RWPE1 (cell line): Measurements from ENCODE around the gene GLI3.
"Not testable (repeated sequence)": the region's sequence is repeated elsewhere in the genome, so short reads cannot be mapped to it uniquely, and the experiment has no call there.

ENCODE experiments used
- CTCF ChIA-PET: fragments of 350-600 bp; sonication (Branson Sonifier 250); formaldehyde crosslinking; extraction: SDS; loops from one replicate; lab custom pipeline; 2021; lab: Yijun Ruan, JAX
- POLR2A ChIA-PET: fragments of 400-600 bp; formaldehyde crosslinking; extraction: SDS; loops from one replicate; lab custom pipeline; 2020; ENCODE audit warnings: antibody characterized with exemption; ENCODE audit not compliant: low non-redundant PET; lab: Yijun Ruan, JAX
- DNase-seq: peaks from one replicate; pipeline ENCODE4 v3.0.0; 2012; ENCODE audit warnings: low spot score
- H3K27ac ChIP-seq: fragments of 450-650 bp; 2 replicates; pipeline ENCODE4 v1.5.1; 2017
- TF ChIP-seq, protein P1 (sequence below): fragments of 450-650 bp; conservative IDR thresholded peaks from 2 replicates; pipeline ENCODE4 v1.5.1; 2017; ENCODE audit warnings: low read depth, mild to moderate bottlenecking

The GLI3 gene

GRCh38 chr7:42212541-42213090 lies 24.4 kb downstream of the GLI3 start:
- H3K27ac ChIP-seq, result no peak overlapping the region
- ChIA-PET CTCF (interaction anchor here (0.6 kb wide), 1 partner anchor 147 kb away, joined by 4 read pairs; no protein-coding TSS in a partner anchor), POLR2A (no interaction called here)
- TF ChIP-seq, protein P1, sequence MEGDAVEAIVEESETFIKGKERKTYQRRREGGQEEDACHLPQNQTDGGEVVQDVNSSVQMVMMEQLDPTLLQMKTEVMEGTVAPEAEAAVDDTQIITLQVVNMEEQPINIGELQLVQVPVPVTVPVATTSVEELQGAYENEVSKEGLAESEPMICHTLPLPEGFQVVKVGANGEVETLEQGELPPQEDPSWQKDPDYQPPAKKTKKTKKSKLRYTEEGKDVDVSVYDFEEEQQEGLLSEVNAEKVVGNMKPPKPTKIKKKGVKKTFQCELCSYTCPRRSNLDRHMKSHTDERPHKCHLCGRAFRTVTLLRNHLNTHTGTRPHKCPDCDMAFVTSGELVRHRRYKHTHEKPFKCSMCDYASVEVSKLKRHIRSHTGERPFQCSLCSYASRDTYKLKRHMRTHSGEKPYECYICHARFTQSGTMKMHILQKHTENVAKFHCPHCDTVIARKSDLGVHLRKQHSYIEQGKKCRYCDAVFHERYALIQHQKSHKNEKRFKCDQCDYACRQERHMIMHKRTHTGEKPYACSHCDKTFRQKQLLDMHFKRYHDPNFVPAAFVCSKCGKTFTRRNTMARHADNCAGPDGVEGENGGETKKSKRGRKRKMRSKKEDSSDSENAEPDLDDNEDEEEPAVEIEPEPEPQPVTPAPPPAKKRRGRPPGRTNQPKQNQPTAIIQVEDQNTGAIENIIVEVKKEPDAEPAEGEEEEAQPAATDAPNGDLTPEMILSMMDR, result no peak
- DNase-seq, result no peak

- CTCF ChIA-PET, result interaction anchor here (0.5 to 0.6 kb wide), 3 partner anchors 7 to 682 kb away, joined by 3 to 4 read pairs (median 4); no protein-coding TSS in a partner anchor
- TF ChIP-seq, protein P1, result no peak
- DNase-seq, result no peak
- POLR2A ChIA-PET, result no interaction called here
- H3K27ac ChIP-seq, result no peak overlapping the region
Observed at GRCh38 chr7:42211938-42212337, 25.1 kb downstream of the GLI3 start.

DNA sequence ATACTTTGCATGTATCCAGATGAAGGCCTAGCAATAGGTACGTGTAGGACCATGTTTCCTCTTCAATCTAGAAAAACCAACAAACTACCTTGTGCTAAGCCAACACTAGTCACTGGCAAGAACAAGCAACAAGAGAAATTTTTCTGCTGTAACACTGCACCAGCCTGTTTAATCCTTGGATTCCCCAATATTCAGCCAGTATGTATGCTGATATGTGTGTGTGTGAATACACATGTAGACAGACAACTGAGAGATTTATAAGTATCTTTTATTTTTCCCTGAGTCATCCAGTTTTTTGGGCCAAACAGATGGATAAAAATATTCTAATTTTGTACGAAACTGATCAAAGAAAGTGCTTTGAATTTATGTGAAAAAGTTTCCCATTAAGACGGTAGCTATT lies 26.2 kb downstream of the GLI3 start:
- no peak for DNase-seq
- POLR2A ChIA-PET, result no interaction called here
- no peak overlapping the region for H3K27ac ChIP-seq
- TF ChIP-seq, protein P1, result no peak
- CTCF ChIA-PET, result interaction anchor here (0.6 kb wide), 1 partner anchor 13 kb away, joined by 5 read pairs; no protein-coding TSS in a partner anchor

DNA sequence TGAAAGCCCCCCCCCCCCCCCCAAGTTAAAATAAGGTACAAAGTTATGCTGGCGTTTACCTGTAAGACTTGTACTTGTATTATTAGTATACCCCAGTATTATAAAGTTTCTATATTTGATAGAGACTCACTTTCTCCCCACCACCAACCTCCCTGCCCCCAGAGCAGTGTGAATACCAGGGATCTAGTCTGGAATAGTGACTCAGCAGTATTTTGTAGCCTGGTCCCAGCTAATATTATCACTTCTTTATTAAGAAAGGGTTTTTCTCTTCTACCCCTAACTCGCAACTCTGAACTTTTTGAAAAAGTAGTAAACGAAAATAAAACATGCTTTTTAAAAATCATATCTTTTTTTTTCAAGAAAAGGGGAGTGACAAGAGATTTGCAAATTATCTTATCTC lies 26.7 kb downstream of the GLI3 start:
- TF ChIP-seq, protein P1, result no peak
- DNase-seq, result no peak
- CTCF ChIA-PET, result no interaction called here
- POLR2A ChIA-PET, result interaction anchor here (0.7 kb wide), 1 partner anchor 21 kb away, joined by 5 read pairs; no protein-coding TSS in a partner anchor
- no peak overlapping the region for H3K27ac ChIP-seq

DNA sequence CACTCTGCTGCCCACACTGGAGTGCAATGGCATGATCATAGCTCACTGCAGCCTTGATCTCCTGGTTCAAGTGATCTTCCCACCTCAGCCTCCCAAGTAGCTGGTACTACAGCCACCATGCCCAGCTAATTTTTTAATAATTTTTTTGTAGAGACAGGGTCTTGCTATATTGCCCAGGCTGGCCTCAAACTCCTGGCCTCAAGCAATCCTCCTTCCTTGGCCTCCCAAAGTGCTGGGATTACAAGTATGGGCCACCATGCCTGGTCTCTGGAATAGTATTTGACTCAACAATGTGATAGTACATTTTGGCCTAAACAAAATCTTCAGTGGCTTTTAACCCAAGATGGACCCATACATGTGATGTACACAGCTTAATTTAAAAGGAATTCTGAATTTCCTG lies 27.9 kb downstream of the GLI3 start:
- CTCF ChIA-PET, DNase-seq, POLR2A ChIA-PET, H3K27ac ChIP-seq: not testable (repeated sequence)

GRCh38 chr7:42208572-42208971 lies 28.4 kb downstream of the GLI3 start:
- H3K27ac ChIP-seq, result no peak overlapping the region

DNA sequence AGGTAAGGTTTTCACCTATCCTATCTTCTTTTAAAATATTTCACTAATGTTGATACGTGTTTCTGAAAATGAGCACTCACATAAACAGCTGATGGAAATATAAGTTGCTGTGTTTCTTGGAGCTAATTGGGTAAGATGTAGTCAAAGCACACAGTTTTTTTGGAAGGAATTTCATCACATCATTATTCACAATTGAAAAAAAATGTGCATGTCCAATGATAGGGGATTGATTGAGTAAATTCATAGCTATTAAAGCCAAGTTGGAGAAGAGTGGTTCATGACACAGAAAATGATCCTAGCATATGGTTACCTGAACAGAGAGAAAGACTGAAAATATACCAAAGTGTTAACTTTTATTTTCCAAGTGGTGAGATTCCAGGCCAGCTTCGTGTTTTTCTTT lies 29.6 kb downstream of the GLI3 start:
- no peak overlapping the region for H3K27ac ChIP-seq
- TF ChIP-seq, protein P1, result no peak
- CTCF ChIA-PET, result interaction anchor here (0.6 kb wide), 1 partner anchor 95 kb away, joined by 4 read pairs; no protein-coding TSS in a partner anchor
- DNase-seq, result no peak
- POLR2A ChIA-PET, result no interaction called here

More at GRCh38 chr7:42208572-42208971, 28.4 kb downstream of the GLI3 start:
- DNase-seq, result no peak
- ChIA-PET CTCF (no interaction called here), POLR2A (no interaction called here)
- TF ChIP-seq, protein P1, result no peak
